ENCODE measurements around the gene COL17A1.

COL17A1 gene

DNA sequence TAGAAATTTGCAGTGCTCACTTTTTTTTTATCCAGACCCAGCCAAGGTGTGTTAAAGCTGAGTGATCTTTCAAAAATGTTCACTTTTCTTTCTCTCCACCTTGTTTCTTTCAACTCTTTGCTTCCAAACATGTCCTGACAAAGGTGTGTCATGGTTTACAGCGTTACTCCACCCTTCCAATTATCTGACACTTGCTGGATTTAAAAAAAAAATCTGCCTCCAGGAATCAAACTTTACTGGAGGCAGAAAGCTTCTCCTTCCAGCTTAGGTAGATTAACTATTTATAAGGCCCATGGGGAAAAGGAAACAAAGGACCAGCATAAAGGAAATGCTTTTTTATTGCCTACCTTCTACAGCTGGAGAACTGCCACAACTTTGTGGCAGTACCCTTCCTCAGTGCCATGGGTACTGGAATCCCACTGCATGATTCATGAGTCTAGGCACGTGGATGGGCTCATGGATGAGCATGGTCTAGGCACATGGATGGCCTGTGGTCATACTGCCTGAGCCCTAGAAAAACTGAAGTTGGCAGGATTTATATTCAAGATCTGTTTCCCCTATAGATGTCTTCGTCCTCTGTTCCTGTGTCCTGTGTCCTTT, at the start of gene COL17A1:
Gene COL17A1 (minus strand): TSS at position 80 of the 600 bp plus-strand sequence. CDS start 5,207 bp downstream, outside the sequence.
- no peak for DNase-seq (ENCODE audit: low read depth, low spot score)

DNA sequence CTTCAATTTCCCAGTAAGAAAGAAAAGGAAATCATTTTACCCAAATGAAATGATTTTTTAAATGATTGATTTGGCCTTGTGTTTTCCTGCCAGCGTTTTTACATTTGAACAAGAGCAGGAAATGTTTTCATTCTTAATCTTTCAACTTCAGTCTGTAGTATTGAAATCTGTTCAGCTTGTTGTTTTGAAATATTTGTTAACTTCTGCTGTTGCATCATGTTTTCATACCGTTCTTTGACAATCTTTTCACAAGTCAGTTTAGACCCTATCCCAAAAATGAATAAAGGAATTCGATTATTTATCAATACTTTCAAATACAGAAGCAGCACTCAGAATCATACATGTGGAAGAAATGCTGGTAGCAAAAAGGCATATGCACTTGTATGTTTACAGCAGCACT, 44.4 kb upstream of the COL17A1 start:
- no peak for DNase-seq (ENCODE audit: low read depth, low spot score)

DNA sequence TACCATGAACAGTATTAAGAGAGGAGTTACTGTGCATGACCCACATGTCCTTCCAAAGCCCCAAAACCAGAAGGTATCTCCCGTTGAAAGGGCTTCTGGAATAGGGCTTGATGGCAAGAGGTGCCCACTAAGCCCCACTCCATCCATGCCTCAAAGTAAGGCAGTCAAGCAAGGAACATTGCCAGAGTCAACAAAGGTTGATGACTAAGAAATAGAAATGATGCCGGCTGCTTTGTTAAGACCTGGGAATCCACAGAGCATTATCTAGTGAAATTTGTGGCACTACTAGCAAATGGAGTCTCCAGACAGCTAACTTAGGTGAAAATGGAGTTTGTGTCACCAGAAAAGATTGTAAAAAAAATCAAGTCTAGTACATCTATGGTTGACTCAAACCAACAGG, 42.5 kb upstream of the COL17A1 start:
- DNase-seq (ENCODE audit: low read depth, low spot score): no peak

DNA sequence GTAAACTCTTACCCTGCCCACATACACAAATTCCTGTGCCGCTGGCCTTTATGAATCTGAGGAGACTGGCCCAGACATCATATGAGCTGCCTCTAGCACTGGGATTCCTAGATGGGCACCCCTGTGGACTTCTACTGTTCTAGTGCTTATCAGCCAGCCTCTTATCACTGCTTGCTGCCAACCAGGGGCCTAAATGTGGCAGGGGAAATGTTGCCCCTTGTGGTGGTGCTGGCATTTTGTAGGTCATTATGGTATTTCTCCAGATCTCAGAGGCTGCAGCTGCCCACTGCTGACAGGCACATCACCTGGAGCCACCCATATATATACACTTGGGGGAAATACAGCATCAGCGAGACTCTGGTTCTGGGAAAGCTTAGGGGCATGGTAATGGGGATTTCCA, 41.7 kb upstream of the COL17A1 start:
- DNase-seq (ENCODE audit: low read depth, low spot score): no peak

DNA sequence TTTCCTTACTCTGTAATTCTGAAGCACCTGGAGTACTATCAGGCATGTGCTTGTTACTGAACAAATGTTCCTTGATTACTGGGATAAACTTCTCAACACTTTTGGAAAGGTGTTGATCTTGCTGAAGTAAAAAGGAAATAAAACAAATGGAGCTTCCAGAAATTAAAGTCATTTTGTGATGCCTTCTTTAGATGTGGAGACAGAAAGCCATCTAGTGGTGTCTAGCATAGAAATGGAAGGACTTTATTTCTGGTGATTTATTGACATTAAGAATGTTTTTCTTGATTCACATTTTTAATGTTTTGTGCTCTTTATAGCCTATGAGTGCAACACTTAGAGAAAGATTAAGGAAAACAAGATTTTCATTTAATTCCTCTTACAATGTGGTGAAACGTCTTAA, 37.7 kb upstream of the COL17A1 start:
- no peak for DNase-seq (ENCODE audit: low read depth, low spot score)

DNA sequence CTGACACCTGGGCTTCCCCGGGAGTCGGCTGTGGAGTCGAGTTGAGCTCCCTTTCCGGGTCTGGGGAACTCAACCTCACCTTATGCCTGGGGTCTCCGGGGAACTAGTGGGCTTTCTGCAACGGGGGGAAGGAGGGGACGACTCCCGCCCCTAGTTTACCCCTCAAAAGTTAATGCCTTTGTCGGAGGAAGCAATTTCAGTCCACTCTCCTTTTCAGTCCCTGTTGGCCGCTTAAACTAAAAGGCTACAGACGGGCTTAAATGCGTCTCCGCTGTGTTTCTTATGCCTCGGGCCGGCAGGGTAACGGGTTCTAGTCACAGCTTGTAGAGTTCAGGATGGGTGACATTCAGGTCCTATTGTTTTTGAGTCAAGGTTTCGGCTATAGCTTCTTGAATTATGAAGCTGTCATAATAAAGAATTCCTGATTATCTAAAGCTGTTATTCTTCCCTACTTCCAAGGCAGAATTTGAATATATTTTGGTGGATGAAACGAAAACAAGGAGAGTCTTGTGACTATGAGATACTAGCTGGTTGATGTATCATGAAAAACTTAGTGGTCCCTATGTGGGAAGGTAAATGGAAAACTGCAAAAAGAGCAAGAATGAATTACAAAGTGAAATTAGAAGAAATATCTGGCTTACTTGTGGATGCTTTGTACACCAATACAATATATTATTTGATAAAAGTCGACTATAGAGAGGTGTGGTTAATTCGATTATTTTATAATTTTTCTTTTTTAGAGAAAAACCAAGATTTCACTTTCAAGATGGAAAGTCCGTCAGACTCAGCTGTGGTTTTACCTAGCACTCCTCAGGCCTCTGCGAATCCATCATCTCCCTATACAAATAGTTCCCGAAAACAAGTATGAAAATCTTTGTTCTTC, 36.8 kb upstream of the COL17A1 start:
- DNase-seq (ENCODE audit: low read depth, low spot score): no peak

DNA sequence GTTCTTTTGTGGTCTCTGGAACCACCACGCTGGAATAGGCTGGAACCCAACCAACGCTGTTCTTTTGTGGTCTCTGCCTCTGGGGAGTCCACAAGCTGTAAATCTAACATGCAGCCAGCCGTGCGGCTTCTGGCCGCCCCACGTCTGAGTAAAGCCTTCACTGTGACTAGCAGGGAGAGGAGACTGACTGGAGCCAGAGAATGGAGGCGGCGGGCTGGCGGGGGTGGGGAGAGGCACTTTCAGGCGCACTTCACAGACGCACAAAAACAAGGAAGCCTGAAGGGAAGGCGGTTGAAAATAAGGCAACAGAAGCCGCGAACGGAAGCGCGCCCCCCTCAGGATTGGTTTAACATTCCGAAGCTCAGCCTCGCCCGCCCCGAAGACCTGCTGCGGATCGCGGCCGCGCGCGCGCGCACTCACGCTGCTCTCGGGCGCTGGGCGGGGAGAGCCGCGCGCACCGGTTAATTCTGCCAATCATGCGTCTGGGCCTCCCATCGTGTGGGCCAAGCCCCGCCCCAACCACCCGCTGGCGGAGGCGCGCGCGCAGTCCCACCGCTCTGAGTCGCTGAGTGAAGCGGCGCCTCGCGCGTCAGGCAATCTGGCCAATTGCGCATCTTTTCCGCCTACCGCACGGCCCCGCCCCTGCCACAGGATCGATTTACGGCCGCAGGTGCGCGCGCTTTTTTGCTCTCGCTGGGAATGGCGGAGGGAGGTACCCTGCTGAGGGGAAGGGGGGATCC, 36.0 kb upstream of the COL17A1 start, which contains the start of gene SFR1:
Gene SFR1 (plus strand): TSS at position 687 of the 740 bp plus-strand sequence. CDS start 13 bp downstream, at position 700.
- peak; percentile 97 for DNase-seq (ENCODE audit: low read depth, low spot score)

DNA sequence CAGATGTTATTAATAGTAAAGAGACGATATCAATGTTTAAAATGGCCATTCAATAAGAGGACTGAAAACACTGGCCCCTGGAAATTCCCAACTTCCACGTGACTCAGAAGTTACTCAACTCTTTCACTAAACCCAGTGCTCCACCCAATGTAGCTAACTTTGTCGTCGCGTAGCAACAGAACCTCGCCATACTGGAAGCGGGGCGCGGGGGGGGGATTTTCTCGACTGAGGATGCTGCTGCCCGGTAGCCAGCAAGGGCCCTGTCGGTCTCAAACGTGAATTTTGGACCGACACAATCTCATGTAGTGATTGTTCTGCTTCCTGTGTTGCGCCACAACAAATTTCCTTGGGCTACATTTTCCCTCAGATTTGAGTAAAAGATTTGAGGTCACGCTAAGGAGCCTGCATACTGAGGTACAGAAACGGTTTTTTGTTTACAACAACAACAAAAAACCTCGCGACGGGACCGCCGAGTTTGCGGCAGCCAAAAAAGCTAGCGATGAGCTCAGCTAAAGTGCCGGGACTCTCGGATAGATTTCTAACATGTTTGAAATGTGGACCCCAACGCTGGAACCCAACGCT, 35.3 kb upstream of the COL17A1 start:
- peak; percentile 79 for DNase-seq (ENCODE audit: low read depth, low spot score)

DNA sequence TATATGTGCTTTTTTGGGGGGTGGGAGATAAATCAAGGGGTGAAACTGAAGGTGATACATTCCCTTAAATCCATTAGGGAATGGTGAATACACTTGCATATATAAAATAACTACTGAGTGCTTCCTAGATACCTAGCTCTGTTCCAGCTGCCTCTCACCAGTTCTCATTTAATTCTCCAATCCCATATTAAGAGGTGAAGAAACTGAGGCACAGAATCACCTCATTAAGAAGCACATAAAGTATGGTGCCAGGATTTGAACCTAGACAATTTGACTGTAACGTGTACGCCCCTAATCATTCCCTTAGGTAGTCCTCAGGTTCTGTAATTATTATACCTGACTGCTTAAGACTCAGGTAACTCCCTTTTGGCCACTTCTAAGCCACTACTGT, 34.8 kb upstream of the COL17A1 start:
- DNase-seq (ENCODE audit: low read depth, low spot score): no peak

DNA sequence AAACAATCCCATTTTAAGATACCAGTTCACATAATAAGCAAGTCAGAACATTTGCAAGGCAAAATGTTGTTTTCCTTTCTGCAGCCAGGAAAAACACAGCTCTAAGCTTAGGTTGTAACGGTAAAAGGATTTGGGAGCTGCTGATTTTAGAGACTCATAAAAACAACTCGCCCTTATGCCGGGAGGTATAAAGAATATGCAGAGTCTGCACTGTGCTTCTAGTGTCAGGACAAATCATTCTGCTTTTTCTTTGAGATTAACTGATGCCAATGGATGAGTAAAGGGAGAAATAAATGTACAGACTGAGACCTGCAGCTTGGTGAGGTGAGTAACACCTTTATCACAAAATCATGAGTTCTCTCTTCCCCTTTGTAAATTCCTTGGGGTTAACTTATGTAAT, 34.3 kb upstream of the COL17A1 start:
- DNase-seq (ENCODE audit: low read depth, low spot score): no peak

DNA sequence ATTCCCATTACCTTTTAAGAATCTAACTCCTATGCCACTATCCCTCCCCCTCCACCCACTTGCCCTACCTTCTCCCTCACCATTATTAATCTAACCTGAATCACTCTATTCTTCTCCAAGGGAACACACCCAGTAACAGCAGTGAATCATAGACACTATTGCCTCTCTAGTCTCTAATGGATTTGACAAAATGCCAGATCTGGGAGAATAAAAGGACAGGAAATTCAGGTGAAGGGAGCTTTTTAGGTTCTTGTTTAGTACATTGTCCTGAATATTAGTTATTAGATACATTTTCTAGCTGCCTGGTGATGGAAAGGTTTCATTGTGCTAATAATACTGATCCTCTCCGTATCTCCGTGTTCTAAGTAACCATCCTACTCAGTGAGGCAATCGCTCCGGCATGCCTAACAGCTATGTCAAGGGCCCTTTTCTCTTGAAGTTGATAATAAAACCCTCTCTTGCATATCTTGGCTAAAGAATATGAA, 32.2 kb upstream of the COL17A1 start:
- no peak for DNase-seq (ENCODE audit: low read depth, low spot score)

DNA sequence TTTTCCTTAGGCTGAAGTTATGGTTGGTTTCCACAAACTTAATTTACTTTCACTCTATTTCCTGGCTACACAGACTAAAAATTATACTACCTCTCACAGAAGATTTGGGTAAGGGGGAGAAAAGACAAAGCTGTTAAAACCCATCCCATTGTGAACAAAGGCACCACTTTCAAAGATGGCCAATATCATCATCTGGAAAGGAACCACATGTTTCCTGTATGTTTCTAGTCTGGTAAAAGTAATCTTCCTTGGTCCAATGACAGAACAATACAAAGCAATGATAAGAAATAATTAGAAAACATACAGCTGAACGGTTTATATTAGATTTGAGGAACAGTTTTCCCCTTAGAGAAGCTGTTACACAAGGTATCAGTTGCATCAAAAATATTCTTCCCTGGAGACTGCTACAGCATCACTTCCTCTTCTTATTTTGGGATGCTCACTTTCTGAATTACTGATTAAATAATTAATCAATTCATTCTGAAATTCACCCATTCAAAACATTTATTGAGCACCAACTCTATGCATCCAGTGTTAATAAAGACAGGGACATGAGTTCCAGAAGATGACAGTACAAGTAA, 27.8 kb upstream of the COL17A1 start:
- DNase-seq (ENCODE audit: low read depth, low spot score): no peak

DNA sequence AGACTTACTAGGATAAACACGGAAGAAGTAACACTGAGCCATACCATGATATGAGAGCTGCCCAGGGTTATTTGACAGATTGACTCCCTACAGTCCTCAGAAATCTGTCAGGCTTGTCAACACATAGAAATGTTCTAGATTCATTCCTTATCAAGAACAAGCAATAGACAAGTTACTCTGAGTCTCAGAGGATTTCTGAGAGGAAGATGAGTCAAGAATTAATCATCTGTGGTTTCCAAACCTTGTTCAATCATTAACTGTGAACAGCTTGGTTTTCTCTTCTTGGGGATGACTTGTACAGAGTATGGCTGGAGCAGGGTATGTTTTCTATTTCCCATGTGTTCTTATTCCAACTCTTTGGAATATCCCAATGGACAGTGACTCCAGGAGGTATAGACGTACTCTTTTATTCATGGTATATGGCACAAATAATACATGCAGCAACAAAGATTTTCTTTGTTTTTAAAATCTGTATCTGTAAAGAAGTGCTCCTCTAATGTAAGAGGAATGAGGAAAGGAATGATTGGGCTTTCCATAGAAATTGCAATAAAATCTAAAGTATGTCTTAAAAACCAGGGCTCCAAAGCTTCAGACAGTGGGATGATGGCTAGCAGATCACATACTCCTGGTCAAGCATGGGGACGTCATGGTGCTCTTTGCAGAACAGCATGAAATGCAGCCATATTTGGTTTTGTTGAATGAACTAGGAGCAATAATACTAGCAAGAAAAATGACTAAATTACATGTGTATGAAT, 24.4 kb upstream of the COL17A1 start:
- no peak for DNase-seq (ENCODE audit: low read depth, low spot score)

DNA sequence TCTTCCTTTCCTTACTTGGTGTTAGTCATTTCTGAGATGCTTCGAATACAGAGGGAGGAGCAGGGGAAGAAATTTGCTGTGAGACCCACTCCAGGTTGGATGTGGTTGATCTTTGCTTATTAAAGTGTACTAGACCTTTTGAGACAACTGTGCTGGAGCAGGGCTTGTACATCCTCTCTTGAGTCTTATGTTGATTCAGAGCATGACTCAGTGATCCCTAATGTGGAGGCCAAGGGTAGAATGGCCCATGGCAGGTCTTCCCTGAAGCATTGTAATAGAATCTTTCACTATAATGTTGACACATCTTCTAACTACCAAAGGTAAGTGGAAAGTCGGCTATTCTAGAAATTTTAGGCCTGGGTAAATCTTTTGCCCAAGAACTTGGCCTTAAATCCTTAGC, 19.2 kb upstream of the COL17A1 start:
- DNase-seq (ENCODE audit: low read depth, low spot score): no peak

DNA sequence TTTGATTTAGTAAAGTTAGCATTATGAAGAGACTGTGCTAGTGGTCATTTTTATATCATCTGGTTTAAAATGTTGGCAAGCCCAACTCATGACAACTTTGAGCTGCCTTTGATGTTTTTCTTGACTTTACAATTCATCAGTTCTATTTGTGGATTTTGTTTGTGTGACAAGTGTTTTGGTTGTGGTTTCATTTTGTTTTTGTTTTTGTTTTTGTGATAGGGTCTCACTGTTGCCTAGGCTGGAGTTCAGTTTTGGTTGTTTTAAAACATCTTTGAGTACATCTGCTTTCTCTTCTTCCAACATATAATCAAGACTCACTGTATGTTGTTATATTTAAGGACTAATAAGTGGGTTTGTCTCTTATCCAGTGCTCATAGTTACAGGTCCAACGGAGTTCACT, 18.7 kb upstream of the COL17A1 start:
- no peak for DNase-seq (ENCODE audit: low read depth, low spot score)

DNA sequence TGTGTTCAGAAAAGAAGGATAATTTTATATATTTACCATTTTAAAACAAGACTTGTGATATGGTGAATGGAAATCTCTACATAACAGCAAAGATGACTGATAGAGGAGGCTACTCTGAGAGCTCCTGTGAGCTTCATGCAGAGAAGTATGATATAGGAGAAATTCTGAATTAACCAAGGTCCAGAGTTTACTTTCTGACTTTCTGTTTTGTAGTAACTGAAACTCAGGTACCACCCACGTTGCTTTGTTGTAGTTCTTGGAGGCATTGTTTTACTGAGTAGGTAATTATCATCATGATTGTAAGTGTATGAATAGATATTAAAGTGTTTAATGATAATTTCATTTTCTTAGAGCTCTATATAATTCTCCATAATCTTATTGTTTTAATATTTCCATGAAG, 18.3 kb upstream of the COL17A1 start:
- DNase-seq (ENCODE audit: low read depth, low spot score): no peak

DNA sequence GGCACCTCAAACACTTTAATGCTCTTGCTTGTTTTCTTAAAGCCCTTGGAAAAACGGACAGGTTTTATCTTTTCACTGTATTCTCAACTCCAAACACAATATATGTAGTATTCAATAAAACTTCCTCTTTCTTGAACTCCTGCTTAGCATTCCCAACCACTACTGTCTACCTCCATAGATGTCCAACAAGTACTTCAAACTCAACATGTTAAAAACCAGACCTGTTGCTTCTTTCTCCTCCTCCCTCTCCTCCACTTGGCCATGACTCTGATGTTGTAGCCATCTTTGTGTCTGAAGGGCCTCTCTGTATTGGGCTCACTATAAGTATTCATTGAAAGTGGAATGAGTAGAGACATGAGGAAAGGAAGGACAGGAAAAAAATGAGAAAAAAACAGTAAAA, 16.2 kb upstream of the COL17A1 start:
- DNase-seq (ENCODE audit: low read depth, low spot score): no peak

DNA sequence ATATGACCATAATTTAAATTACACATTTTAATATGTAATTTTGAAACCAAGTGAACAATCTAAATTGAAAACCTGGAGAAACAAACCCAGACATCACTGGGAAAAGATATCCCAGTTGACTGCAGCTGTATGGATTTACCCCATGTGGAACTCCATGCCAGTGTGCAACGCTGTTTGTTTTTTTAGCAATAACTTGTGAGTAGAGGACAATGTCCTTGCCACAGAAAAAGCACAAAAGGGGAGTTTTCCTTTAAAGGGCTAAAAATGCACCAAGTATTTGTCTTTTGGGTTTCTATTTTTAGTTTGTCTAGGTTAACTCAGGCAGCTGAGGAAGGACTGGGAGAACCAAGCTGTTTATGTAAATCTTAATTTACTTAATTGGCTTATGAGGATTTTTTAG, 15.1 kb upstream of the COL17A1 start:
- DNase-seq (ENCODE audit: low read depth, low spot score): no peak

DNA sequence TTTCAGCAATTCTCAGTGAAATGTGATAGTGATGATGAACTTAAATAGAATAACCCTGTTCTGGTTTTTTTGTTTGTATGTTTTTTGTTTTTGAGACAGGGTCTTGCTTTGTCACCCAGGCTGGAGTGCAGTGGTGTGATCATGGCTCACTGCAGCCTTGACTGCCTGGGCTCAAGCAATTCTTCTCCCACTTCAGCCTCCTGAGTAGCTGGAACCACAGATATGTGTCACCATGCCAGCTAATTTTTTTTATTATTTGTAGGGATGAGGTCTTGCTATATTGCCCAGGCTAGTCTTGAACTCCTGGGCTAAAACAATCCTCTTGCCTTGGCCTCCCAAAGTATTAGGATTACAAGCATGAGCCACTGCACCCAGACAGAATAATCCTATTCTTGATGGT, 14.3 kb upstream of the COL17A1 start:
- no peak for DNase-seq (ENCODE audit: low read depth, low spot score)

DNA sequence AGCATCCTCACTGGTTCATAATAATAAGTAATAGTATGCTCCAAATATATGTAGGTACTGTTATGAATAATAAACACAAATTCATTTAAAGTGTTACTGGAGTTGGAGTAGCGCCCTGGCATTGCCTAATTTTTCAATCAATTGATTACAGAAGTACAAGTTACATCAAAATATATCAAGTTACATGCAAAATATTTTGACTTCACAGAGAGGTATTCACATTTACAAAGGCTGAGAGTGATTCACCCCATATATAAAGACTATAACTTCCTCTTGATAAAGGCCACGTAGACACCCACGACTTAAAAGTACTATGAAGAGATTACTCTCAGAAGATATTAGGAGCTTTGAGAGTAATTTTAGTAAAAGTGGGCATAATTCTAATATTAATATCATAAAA, 13.6 kb upstream of the COL17A1 start:
- DNase-seq (ENCODE audit: low read depth, low spot score): no peak

Measured in smooth muscle cell of the brain vasculature (primary cell).